ENCODE data around the gene PFDN2.
A peak's percentile ranks its signal among the peaks of the same experiment; 100 is the strongest.

The PFDN2 gene

GRCh38 chr1:161111527-161111926 lies 6.3 kb downstream of the PFDN2 start:
- H2BK5ac ChIP-seq (ENCODE audit: low read depth, low read length, poor library complexity, severe bottlenecking): no peak overlapping the region

DNA sequence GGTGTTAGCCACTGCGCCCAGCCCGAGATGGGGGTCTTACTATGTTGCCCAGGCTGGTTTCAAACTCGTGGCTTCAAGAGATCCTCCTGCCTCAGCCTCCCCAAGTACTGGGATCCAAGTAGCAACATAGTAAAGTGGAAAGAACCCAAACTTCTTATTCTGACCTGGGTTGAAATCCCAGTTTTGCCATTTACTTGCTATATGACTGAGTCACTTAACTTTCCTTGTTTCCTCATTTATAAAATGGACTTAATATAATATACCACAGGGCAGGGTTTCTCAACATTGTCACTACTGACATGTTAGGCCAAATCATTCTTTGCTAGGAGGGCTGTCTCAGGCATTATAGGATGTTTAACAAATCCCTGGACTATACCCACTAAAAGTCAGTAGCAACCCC lies 6.7 kb downstream of the PFDN2 start:
- Histone ChIP-seq H3K23ac (ENCODE audit: low read length in 2 of 2) (no peak overlapping the region), H2AFZ (ENCODE audit: low read depth, low read length) (no peak overlapping the region), H3K36me3 (ENCODE audit: control insufficient read depth in 1 of 2, insufficient read depth in 2 of 2, low read depth in 1 of 2, low read length in 2 of 2) (peaks cover 10 to 40% of the 10 kb centered on the region in 2 experiments), H2BK5ac (ENCODE audit: low read depth, low read length, poor library complexity, severe bottlenecking) (no peak overlapping the region), H2BK12ac (ENCODE audit: low read length in 2 of 2) (no peak overlapping the region), H3K4ac (ENCODE audit: low read depth in 1 of 2, low read length in 2 of 2) (no peak overlapping the region), H2AK5ac (ENCODE audit: low read length, severe bottlenecking) (no peak overlapping the region), H2BK15ac (ENCODE audit: low read depth, poor library complexity, severe bottlenecking) (no peak overlapping the region), H3K4me3 (ENCODE audit: insufficient read depth in 1 of 2, low read depth in 1 of 2, low read length in 2 of 2) (no peak overlapping the region), H4K8ac (ENCODE audit: low read length) (no peak overlapping the region), H3K4me1 (ENCODE audit: control insufficient read depth, insufficient read depth, low read depth, low read length) (peaks cover 4% of the 10 kb centered on the region), H3K27ac (ENCODE audit: low read length, poor library complexity, severe bottlenecking) (no peak overlapping the region), H2BK120ac (ENCODE audit: low read depth, low read length) (no peak overlapping the region), H3K9me3 (ENCODE audit: control insufficient read depth, low read length) (no peaks in the 10 kb centered on the region), H3K9ac (ENCODE audit: low read length) (no peak overlapping the region), H3K27me3 (ENCODE audit: control insufficient read depth in 1 of 2, insufficient read depth in 1 of 2, low read length in 2 of 2) (no peaks in the 10 kb centered on the region), H4K91ac (ENCODE audit: low read length) (no peak overlapping the region), H3K4me2 (ENCODE audit: low read length, poor library complexity, severe bottlenecking) (no peak overlapping the region), H3K18ac (ENCODE audit: low read depth in 1 of 2, low read length in 2 of 2) (no peak overlapping the region), H3K79me1 (replicated peaks; ENCODE audit: low read length, poor library complexity, severe bottlenecking) (peaks cover 8% of the 10 kb centered on the region), H3K14ac (ENCODE audit: low read length in 2 of 2) (no peak overlapping the region)
- WGBS: 100% methylated on average over 3 of the region's 3 CpGs
- no peak for DNase-seq

More at GRCh38 chr1:161111527-161111926, 6.3 kb downstream of the PFDN2 start:
- H2BK120ac ChIP-seq (ENCODE audit: low read depth, low read length): no peak overlapping the region
- no peaks in the 10 kb centered on the region for H3K27me3 ChIP-seq (ENCODE audit: control insufficient read depth in 1 of 2, insufficient read depth in 1 of 2, low read length in 2 of 2)
- H3K18ac ChIP-seq (ENCODE audit: low read depth in 1 of 2, low read length in 2 of 2): no peak overlapping the region
- H3K9me3 ChIP-seq (ENCODE audit: control insufficient read depth, low read length): no peaks in the 10 kb centered on the region
- H3K4me1 ChIP-seq (ENCODE audit: control insufficient read depth, insufficient read depth, low read depth, low read length): peaks cover 5% of the 10 kb centered on the region
- no peak overlapping the region for H3K27ac ChIP-seq (ENCODE audit: low read length, poor library complexity, severe bottlenecking)
- H3K9ac ChIP-seq (ENCODE audit: low read length): no peak overlapping the region
- no peak overlapping the region for H4K91ac ChIP-seq (ENCODE audit: low read length)
- no peak overlapping the region for H3K14ac ChIP-seq (ENCODE audit: low read length in 2 of 2)
- no peak overlapping the region for H3K4me2 ChIP-seq (ENCODE audit: low read length, poor library complexity, severe bottlenecking)
- no peak overlapping the region for H3K4ac ChIP-seq (ENCODE audit: low read depth in 1 of 2, low read length in 2 of 2)
- peaks cover 10 to 36% of the 10 kb centered on the region in 2 experiments for H3K36me3 ChIP-seq (ENCODE audit: control insufficient read depth in 1 of 2, insufficient read depth in 2 of 2, low read depth in 1 of 2, low read length in 2 of 2)
- H4K8ac ChIP-seq (ENCODE audit: low read length): no peak overlapping the region
- H2BK15ac ChIP-seq (ENCODE audit: low read depth, poor library complexity, severe bottlenecking): no peak overlapping the region
- no peak overlapping the region for H2AK5ac ChIP-seq (ENCODE audit: low read length, severe bottlenecking)
- WGBS: 95% methylated on average over 2 of the region's 2 CpGs
- H2AFZ ChIP-seq (ENCODE audit: low read depth, low read length): no peak overlapping the region
- no peak overlapping the region for H3K23ac ChIP-seq (ENCODE audit: low read length in 2 of 2)
- H3K4me3 ChIP-seq (ENCODE audit: insufficient read depth in 1 of 2, low read depth in 1 of 2, low read length in 2 of 2): no peak overlapping the region
- peaks cover 7% of the 10 kb centered on the region for H3K79me1 ChIP-seq (replicated peaks; ENCODE audit: low read length, poor library complexity, severe bottlenecking)
- H2BK12ac ChIP-seq (ENCODE audit: low read length in 2 of 2): no peak overlapping the region
- DNase-seq: no peak

DNA sequence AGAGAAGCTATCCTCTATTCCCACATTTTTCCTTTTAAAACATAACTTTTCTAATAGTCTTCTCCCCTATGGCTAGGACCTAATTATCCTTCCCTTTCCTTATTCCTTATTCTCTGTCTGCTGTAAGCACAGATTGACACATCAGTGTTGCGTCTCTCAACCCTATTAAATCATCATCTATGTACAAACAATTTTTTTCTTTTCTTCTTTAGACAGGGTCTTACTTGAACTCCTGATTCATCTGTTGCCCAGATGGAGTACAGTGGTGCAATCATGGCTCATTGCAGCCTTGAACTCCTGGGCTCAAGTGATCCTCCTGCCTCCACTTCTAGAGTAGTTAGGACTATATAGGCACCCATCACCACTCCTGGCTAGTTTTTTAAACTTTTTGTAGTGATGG lies 11.4 kb downstream of the PFDN2 start:
- Histone ChIP-seq H3K9ac (ENCODE audit: low read length) (no peak overlapping the region), H3K4me1 (ENCODE audit: control insufficient read depth, insufficient read depth, low read depth, low read length) (no peaks in the 10 kb centered on the region), H3K9me3 (ENCODE audit: control insufficient read depth, low read length) (no peaks in the 10 kb centered on the region), H4K91ac (ENCODE audit: low read length) (no peak overlapping the region), H3K14ac (ENCODE audit: low read length in 2 of 2) (no peak overlapping the region), H4K8ac (ENCODE audit: low read length) (no peak overlapping the region), H2BK15ac (ENCODE audit: low read depth, poor library complexity, severe bottlenecking) (no peak overlapping the region), H3K27ac (ENCODE audit: low read length, poor library complexity, severe bottlenecking) (no peak overlapping the region), H2BK120ac (ENCODE audit: low read depth, low read length) (no peak overlapping the region), H3K4me2 (ENCODE audit: low read length, poor library complexity, severe bottlenecking) (no peak overlapping the region), H3K18ac (ENCODE audit: low read depth in 1 of 2, low read length in 2 of 2) (no peak overlapping the region), H3K23ac (ENCODE audit: low read length in 2 of 2) (no peak overlapping the region), H2BK12ac (ENCODE audit: low read length in 2 of 2) (no peak overlapping the region), H3K79me1 (replicated peaks; ENCODE audit: low read length, poor library complexity, severe bottlenecking) (peaks cover 16% of the 10 kb centered on the region), H3K27me3 (ENCODE audit: control insufficient read depth in 1 of 2, insufficient read depth in 1 of 2, low read length in 2 of 2) (no peaks in the 10 kb centered on the region), H3K4ac (ENCODE audit: low read depth in 1 of 2, low read length in 2 of 2) (no peak overlapping the region), H2BK5ac (ENCODE audit: low read depth, low read length, poor library complexity, severe bottlenecking) (no peak overlapping the region), H2AFZ (ENCODE audit: low read depth, low read length) (no peak overlapping the region), H3K36me3 (ENCODE audit: control insufficient read depth in 1 of 2, insufficient read depth in 2 of 2, low read depth in 1 of 2, low read length in 2 of 2) (peaks cover 16 to 29% of the 10 kb centered on the region in 2 experiments), H2AK5ac (ENCODE audit: low read length, severe bottlenecking) (no peak overlapping the region), H3K4me3 (ENCODE audit: insufficient read depth in 1 of 2, low read depth in 1 of 2, low read length in 2 of 2) (no peak overlapping the region)
- DNase-seq: no peak
- WGBS: 96% methylated on average over 1 of the region's 1 CpG

DNA sequence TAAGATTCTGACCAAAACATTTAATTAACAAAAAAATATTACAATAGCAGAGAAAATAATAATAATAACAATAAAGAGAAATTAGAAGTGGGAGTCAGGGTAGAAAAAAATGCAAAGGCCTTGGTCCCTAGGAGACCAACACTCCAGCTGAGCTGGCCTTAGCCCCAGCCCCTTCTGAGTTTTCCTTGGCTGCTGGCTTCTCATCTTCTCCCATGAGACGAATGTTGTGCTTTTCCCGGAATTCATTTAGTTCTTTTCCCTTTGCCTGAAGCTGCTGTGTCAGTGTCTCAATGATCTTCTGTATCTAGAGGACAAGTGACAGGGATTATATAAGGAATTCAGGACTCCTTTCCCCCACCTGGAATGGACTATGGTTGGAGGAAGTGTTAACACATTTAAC lies 17.3 kb downstream of the PFDN2 start:
- no peak overlapping the region for H3K23ac ChIP-seq (ENCODE audit: low read length in 2 of 2)
- no peak overlapping the region for H4K91ac ChIP-seq (ENCODE audit: low read length)
- WGBS: 92% methylated on average over 2 of the region's 2 CpGs
- peaks cover 9% of the 10 kb centered on the region for H3K4me1 ChIP-seq (ENCODE audit: control insufficient read depth, insufficient read depth, low read depth, low read length)
- no peak overlapping the region for H2BK15ac ChIP-seq (ENCODE audit: low read depth, poor library complexity, severe bottlenecking)
- H2BK12ac ChIP-seq (ENCODE audit: low read length in 2 of 2): no peak overlapping the region
- no peak overlapping the region for H3K14ac ChIP-seq (ENCODE audit: low read length in 2 of 2)
- no peak overlapping the region for H3K4me3 ChIP-seq (ENCODE audit: insufficient read depth in 1 of 2, low read depth in 1 of 2, low read length in 2 of 2)
- peaks cover 8% of the 10 kb centered on the region for H3K79me1 ChIP-seq (replicated peaks; ENCODE audit: low read length, poor library complexity, severe bottlenecking)
- no peak for DNase-seq
- no peak overlapping the region for H3K18ac ChIP-seq (ENCODE audit: low read depth in 1 of 2, low read length in 2 of 2)
- no peak overlapping the region for H3K4ac ChIP-seq (ENCODE audit: low read depth in 1 of 2, low read length in 2 of 2)
- H3K9me3 ChIP-seq (ENCODE audit: control insufficient read depth, low read length): no peaks in the 10 kb centered on the region
- peaks cover 16 to 21% of the 10 kb centered on the region in 2 experiments for H3K36me3 ChIP-seq (ENCODE audit: control insufficient read depth in 1 of 2, insufficient read depth in 2 of 2, low read depth in 1 of 2, low read length in 2 of 2)
- H3K27ac ChIP-seq (ENCODE audit: low read length, poor library complexity, severe bottlenecking): no peak overlapping the region
- peak overlapping the region; percentile 4 for H3K9ac ChIP-seq (ENCODE audit: low read length)
- no peak overlapping the region for H2AK5ac ChIP-seq (ENCODE audit: low read length, severe bottlenecking)
- no peak overlapping the region for H3K4me2 ChIP-seq (ENCODE audit: low read length, poor library complexity, severe bottlenecking)
- H2BK120ac ChIP-seq (ENCODE audit: low read depth, low read length): no peak overlapping the region
- no peak overlapping the region for H2BK5ac ChIP-seq (ENCODE audit: low read depth, low read length, poor library complexity, severe bottlenecking)
- H2AFZ ChIP-seq (ENCODE audit: low read depth, low read length): no peak overlapping the region
- no peaks in the 10 kb centered on the region for H3K27me3 ChIP-seq (ENCODE audit: control insufficient read depth in 1 of 2, insufficient read depth in 1 of 2, low read length in 2 of 2)
- H4K8ac ChIP-seq (ENCODE audit: low read length): no peak overlapping the region

Data from mesenchymal stem cell (in vitro differentiated cells and primary cell).